PC-9 (cell line): Measurements from ENCODE around the gene SCAPER. TPM values are rescaled to one million over a fixed set of nuclear protein-coding genes. Genes with fewer than 3 reads are reported as not detected.
"Not testable (repeated sequence)": the region's sequence is repeated elsewhere in the genome, so short reads cannot be mapped to it uniquely, and the experiment has no call there.

ENCODE experiments used
- BruUV-seq: library from RNA; stranded (reverse); fragments of 400-500 nt; replicated peaks from 2 replicates; lab custom pipeline; 2021; lab: Mats Ljungman, UMichigan
- CTCF ChIA-PET: fragments of 300-600 bp; sonication (Branson Sonifier 250); formaldehyde crosslinking; loops from one replicate; lab custom pipeline; 2022; ENCODE audit warnings: antibody characterized with exemption; lab: Charles Lee
- POLR2A ChIA-PET: fragments of 300-600 bp; sonication (Branson Sonifier 250); formaldehyde crosslinking; loops from one replicate; lab custom pipeline; 2022; ENCODE audit warnings: antibody characterized with exemption; ENCODE audit not compliant: unreplicated experiment; lab: Charles Lee
- DNase-seq, 2 experiments: peaks; one replicate each; pipeline versions ENCODE4 v3.0.0 to v3.0.0-alpha.2; 2015 to 2022; ENCODE audit warnings: mixed read lengths in 1 of 2
- H2AFZ ChIP-seq: fragments of 200-600 bp; sonication (generic); 2 replicates; pipeline ENCODE4 v1.8.1; 2017; ENCODE audit warnings: antibody characterized with exemption
- H3F3A ChIP-seq: fragments of 200-600 bp; sonication (generic); 2 replicates; pipeline ENCODE4 v1.8.1; 2017; ENCODE audit warnings: antibody characterized with exemption, mild to moderate bottlenecking, low read depth; ENCODE audit not compliant: insufficient read depth
- H3K27ac ChIP-seq: fragments of 200-600 bp; sonication (generic); 2 replicates; pipeline ENCODE4 v1.6.1; 2016; ENCODE audit warnings: mixed run types
- H3K27me3 ChIP-seq: fragments of 200-600 bp; sonication (generic); 2 replicates; pipeline ENCODE4 v1.6.1; 2016; ENCODE audit warnings: low read depth, mixed run types; ENCODE audit not compliant: insufficient read depth
- H3K36me3 ChIP-seq: fragments of 200-600 bp; sonication (generic); 2 replicates; pipeline ENCODE4 v1.6.1; 2016; ENCODE audit warnings: low read depth, mixed run types
- H3K4me1 ChIP-seq: fragments of 200-600 bp; sonication (generic); replicated peaks from 2 replicates; pipeline ENCODE4 v1.6.1; 2016; ENCODE audit warnings: mixed run types; ENCODE audit not compliant: insufficient read depth
- H3K4me2 ChIP-seq: fragments of 200-600 bp; sonication (generic); 2 replicates; pipeline ENCODE4 v1.6.1; 2017; ENCODE audit warnings: mixed run types
- H3K4me3 ChIP-seq: fragments of 200-600 bp; sonication (generic); 2 replicates; pipeline ENCODE4 v1.6.1; 2016; ENCODE audit warnings: mixed run types
- H3K79me2 ChIP-seq: fragments of 200-600 bp; sonication (generic); 2 replicates; pipeline ENCODE4 v1.6.1; 2017; ENCODE audit warnings: low read depth, mixed run types
- H3K9me2 ChIP-seq: fragments of 200-600 bp; sonication (generic); 2 replicates; pipeline ENCODE4 v1.8.1; 2017; ENCODE audit warnings: mild to moderate bottlenecking; ENCODE audit not compliant: insufficient read depth
- H3K9me3 ChIP-seq: fragments of 200-600 bp; sonication (generic); 2 replicates; pipeline ENCODE4 v1.8.1; 2016; ENCODE audit warnings: low read depth; ENCODE audit not compliant: insufficient read depth
- H4K20me1 ChIP-seq: fragments of 200-600 bp; sonication (generic); 2 replicates; pipeline ENCODE4 v1.8.1; 2017; ENCODE audit not compliant: insufficient read depth
- EZH2 ChIP-seq: fragments of 200-600 bp; sonication (generic); IDR thresholded peaks from 2 replicates; pipeline ENCODE4 v1.8.0; 2017; ENCODE audit warnings: antibody characterized with exemption, low read depth
- intact Hi-C: fragments of 100-400 bp; cut with micrococcal nuclease; formaldehyde crosslinking; loops from one replicate; pipeline ENCODE4 v1.10.0; 2022; ENCODE audit not compliant: unreplicated experiment
- total RNA-seq: library from RNA; stranded (reverse); gene quantifications from 2 replicates; pipeline ENCODE4 v1.2.3, GENCODE V29; 2021
- TF ChIP-seq, protein P1 (sequence below): fragments of 200-600 bp; sonication (generic); conservative IDR thresholded peaks from 2 replicates; pipeline ENCODE4 v1.6.1; 2017; ENCODE audit warnings: mixed run types, antibody characterized with exemption, mild to moderate bottlenecking, moderate library complexity

Gene SCAPER
- total RNA-seq, 1 experiment from 2014 or later: 18.7 TPM

GRCh38 chr15:76503121-76503520, 402.0 kb downstream of the SCAPER start:
- DNase-seq: no peak
- H3K27ac ChIP-seq: no peak overlapping the region
- H3F3A ChIP-seq: no peaks in the 10 kb centered on the region
- no peaks in the 10 kb centered on the region for H3K9me2 ChIP-seq
- intact Hi-C loops: no loop called here
- H3K36me3 ChIP-seq: no peaks in the 10 kb centered on the region
- BruUV-seq: no TSS peak
- no peak overlapping the region for H3K4me2 ChIP-seq
- H2AFZ ChIP-seq: no peak overlapping the region
- no peaks in the 10 kb centered on the region for H3K9me3 ChIP-seq
- H3K27me3 ChIP-seq: no peaks in the 10 kb centered on the region
- H3K79me2 ChIP-seq: no peaks in the 10 kb centered on the region
- POLR2A ChIA-PET: no interaction called here
- no peaks in the 10 kb centered on the region for H3K4me1 ChIP-seq
- CTCF ChIA-PET: no interaction called here
- no peak overlapping the region for H3K4me3 ChIP-seq
- no peak for TF ChIP-seq EZH2
- TF ChIP-seq, protein P1, sequence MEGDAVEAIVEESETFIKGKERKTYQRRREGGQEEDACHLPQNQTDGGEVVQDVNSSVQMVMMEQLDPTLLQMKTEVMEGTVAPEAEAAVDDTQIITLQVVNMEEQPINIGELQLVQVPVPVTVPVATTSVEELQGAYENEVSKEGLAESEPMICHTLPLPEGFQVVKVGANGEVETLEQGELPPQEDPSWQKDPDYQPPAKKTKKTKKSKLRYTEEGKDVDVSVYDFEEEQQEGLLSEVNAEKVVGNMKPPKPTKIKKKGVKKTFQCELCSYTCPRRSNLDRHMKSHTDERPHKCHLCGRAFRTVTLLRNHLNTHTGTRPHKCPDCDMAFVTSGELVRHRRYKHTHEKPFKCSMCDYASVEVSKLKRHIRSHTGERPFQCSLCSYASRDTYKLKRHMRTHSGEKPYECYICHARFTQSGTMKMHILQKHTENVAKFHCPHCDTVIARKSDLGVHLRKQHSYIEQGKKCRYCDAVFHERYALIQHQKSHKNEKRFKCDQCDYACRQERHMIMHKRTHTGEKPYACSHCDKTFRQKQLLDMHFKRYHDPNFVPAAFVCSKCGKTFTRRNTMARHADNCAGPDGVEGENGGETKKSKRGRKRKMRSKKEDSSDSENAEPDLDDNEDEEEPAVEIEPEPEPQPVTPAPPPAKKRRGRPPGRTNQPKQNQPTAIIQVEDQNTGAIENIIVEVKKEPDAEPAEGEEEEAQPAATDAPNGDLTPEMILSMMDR: no peak
- 0 out of 2 replicates have a peak, but pooled peaks cover 4% of the 10 kb centered on the region for H4K20me1 ChIP-seq

DNA sequence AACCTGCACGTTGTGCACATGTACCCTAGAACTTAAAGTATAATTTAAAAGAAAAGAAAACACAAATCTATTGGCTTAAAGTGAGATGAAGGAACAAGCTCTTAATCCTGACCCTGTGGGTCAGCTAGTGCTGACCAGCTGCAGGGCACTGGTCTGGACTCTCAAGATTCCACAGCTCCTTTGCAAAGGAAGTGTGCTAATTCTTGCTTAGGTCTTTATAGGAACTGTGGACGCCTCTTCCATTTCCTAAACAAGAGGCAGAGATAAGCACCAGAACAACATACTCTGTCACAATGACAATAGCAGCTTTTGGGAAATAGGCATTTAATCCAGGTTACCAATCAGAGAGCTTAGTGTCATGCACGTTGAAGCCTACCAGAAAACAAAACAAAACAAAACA, 402.5 kb downstream of the SCAPER start:
- Histone ChIP-seq H4K20me1 (0 out of 2 replicates have a peak, but pooled peaks cover 4% of the 10 kb centered on the region), H2AFZ (no peak overlapping the region), H3K4me2 (no peak overlapping the region), H3K4me3 (no peak overlapping the region), H3F3A (no peaks in the 10 kb centered on the region), H3K27me3 (no peaks in the 10 kb centered on the region), H3K9me3 (no peaks in the 10 kb centered on the region), H3K79me2 (no peaks in the 10 kb centered on the region), H3K9me2 (no peaks in the 10 kb centered on the region), H3K27ac (no peak overlapping the region), H3K4me1 (no peaks in the 10 kb centered on the region), H3K36me3 (no peaks in the 10 kb centered on the region)
- no peak for DNase-seq
- intact Hi-C loops: no loop called here
- no peak for TF ChIP-seq EZH2
- TF ChIP-seq, protein P1: no peak
- ChIA-PET CTCF (no interaction called here), POLR2A (no interaction called here)
- BruUV-seq: no TSS peak

- H3K9me2 ChIP-seq, H3K4me2 ChIP-seq, intact Hi-C loops, BruUV-seq, H3K79me2 ChIP-seq, H3F3A ChIP-seq, POLR2A ChIA-PET, H3K4me1 ChIP-seq, H2AFZ ChIP-seq, H4K20me1 ChIP-seq, CTCF ChIA-PET, H3K36me3 ChIP-seq, H3K27me3 ChIP-seq, H3K27ac ChIP-seq, H3K4me3 ChIP-seq, H3K9me3 ChIP-seq, DNase-seq: not testable (repeated sequence)
Measured at GRCh38 chr15:76502185-76502584, 403.0 kb downstream of the SCAPER start.

GRCh38 chr15:76501726-76502125, 403.4 kb downstream of the SCAPER start:
- no TSS peak for BruUV-seq
- POLR2A ChIA-PET: no interaction called here
- no peak overlapping the region for H3K4me3 ChIP-seq
- no peaks in the 10 kb centered on the region for H3K79me2 ChIP-seq
- intact Hi-C loops: no loop called here
- CTCF ChIA-PET: no interaction called here
- 0 out of 2 replicates have a peak, but pooled peaks cover 4% of the 10 kb centered on the region for H4K20me1 ChIP-seq
- no peaks in the 10 kb centered on the region for H3K36me3 ChIP-seq
- TF ChIP-seq, protein P1: no peak
- no peak for TF ChIP-seq EZH2
- no peaks in the 10 kb centered on the region for H3K4me1 ChIP-seq
- no peaks in the 10 kb centered on the region for H3F3A ChIP-seq
- H3K4me2 ChIP-seq: no peak overlapping the region
- H3K27ac ChIP-seq: no peak overlapping the region
- H3K9me3 ChIP-seq: no peaks in the 10 kb centered on the region
- no peaks in the 10 kb centered on the region for H3K9me2 ChIP-seq
- no peaks in the 10 kb centered on the region for H3K27me3 ChIP-seq
- H2AFZ ChIP-seq: no peak overlapping the region
- DNase-seq: no peak
